Measurements from ENCODE around the gene SLITRK4. TPM values are rescaled to one million over a fixed set of nuclear protein-coding genes. Genes with fewer than 3 reads are reported as not detected.

The SLITRK4 gene
- polyA plus RNA-seq, 1 donor (not counting 4 experiments of a cell fraction or from before 2014, with no cell fraction given), result not detected

DNA sequence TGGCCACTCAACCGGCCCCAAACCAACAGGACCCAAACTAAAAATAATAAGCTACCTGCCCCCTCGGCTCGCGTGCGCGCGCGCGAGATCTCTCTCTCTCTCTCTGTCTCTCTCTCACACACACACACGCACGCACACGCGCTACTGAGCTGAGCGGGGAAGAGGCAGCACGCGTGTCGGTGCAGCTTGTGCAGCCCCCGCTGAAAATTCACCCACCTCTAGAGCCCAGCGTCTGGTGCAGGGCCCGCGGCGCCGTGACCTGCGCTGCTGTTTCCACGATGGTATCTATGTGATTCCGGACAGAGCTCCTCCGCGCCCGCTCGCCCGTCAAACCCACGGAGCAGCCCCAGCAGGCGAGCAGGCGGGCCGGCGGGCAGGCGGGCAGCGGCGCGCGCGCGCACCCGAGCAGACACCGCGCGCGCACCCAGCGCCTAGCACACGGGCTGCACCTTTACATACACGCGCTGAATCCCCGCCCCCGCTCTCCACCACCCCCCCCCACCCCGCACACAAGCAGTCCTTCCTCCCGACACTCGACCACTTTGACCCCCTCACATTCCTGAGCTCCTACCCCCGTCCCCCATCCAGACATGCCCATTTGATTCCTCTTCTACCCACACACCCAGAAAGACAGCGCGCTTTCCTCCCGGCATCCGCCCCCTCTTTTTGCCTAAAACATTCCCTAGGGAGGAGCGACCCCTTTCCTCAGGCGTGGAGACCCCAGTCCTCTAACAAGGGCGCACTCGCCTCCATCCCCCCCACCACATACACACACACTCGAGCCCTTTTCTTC is 1.0 kb downstream of the SLITRK4 start:
- H3K36me3 ChIP-seq (ENCODE audit: control insufficient read depth in 2 of 2, extremely low read depth in 1 of 2, insufficient read depth in 2 of 2, low read length in 2 of 2), result no peaks in the 10 kb centered on the region
- no peaks in the 10 kb centered on the region for H3K9me3 ChIP-seq (ENCODE audit: control insufficient read depth, low read depth, low read length)
- H3K27me3 ChIP-seq (ENCODE audit: control insufficient read depth, extremely low read depth, insufficient read depth, low read length), result peaks cover 17% of the 10 kb centered on the region
- FAIRE-seq, result no peak
- peak overlapping the region; percentile 64 for H3K4me2 ChIP-seq (ENCODE audit: control insufficient read depth, extremely low read depth, insufficient read depth, low read depth, low read length)
- no peak overlapping the region for H3K27ac ChIP-seq (ENCODE audit: control insufficient read depth, insufficient read depth, low read length)
- peak overlapping the region; percentile 12 to 48 (median 27) for H3K4me3 ChIP-seq (ENCODE audit: control insufficient read depth in 2 of 3, extremely low read depth in 1 of 3, insufficient read depth in 2 of 3, low read depth in 1 of 3, low read length in 3 of 3)
- dilution Hi-C loops (cut with MboI; ENCODE audit: extremely low pct_ligation_motif_present, low sequenced_read_pairs), result no loop called here
- no peak for DNase-seq (ENCODE audit: low read depth, low spot score)
- H4K20me1 ChIP-seq (ENCODE audit: control insufficient read depth, extremely low read depth, insufficient read depth, low read length), result no peaks in the 10 kb centered on the region
- no peak for TF ChIP-seq EZH2 (IDR thresholded peaks at IDR 0.05; ENCODE audit: low read length)
- TF ChIP-seq, protein P1, sequence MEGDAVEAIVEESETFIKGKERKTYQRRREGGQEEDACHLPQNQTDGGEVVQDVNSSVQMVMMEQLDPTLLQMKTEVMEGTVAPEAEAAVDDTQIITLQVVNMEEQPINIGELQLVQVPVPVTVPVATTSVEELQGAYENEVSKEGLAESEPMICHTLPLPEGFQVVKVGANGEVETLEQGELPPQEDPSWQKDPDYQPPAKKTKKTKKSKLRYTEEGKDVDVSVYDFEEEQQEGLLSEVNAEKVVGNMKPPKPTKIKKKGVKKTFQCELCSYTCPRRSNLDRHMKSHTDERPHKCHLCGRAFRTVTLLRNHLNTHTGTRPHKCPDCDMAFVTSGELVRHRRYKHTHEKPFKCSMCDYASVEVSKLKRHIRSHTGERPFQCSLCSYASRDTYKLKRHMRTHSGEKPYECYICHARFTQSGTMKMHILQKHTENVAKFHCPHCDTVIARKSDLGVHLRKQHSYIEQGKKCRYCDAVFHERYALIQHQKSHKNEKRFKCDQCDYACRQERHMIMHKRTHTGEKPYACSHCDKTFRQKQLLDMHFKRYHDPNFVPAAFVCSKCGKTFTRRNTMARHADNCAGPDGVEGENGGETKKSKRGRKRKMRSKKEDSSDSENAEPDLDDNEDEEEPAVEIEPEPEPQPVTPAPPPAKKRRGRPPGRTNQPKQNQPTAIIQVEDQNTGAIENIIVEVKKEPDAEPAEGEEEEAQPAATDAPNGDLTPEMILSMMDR (optimal IDR thresholded peaks at IDR 0.05 in 1 of 3, IDR thresholded peaks at IDR 0.05 in 1 of 3, conservative IDR thresholded peaks at IDR 0.05 in 1 of 3; ENCODE audit: extremely low read depth in 1 of 3, insufficient read depth in 2 of 3, low read length in 3 of 3), result no peak
- peak overlapping the region; percentile 53 for H2AFZ ChIP-seq (ENCODE audit: control insufficient read depth, low read length)
- H3K4me1 ChIP-seq (ENCODE audit: control insufficient read depth, extremely low read depth, insufficient read depth, low read length), result peaks cover 2% of the 10 kb centered on the region
- no peaks in the 10 kb centered on the region for H3K9me1 ChIP-seq (ENCODE audit: control insufficient read depth, extremely low read depth, insufficient read depth, low read length)
- H3K79me2 ChIP-seq (ENCODE audit: control insufficient read depth, insufficient read depth, low read length), result no peaks in the 10 kb centered on the region
- no peak overlapping the region for H3K9ac ChIP-seq (ENCODE audit: control insufficient read depth, extremely low read depth, insufficient read depth, low read length)

DNA sequence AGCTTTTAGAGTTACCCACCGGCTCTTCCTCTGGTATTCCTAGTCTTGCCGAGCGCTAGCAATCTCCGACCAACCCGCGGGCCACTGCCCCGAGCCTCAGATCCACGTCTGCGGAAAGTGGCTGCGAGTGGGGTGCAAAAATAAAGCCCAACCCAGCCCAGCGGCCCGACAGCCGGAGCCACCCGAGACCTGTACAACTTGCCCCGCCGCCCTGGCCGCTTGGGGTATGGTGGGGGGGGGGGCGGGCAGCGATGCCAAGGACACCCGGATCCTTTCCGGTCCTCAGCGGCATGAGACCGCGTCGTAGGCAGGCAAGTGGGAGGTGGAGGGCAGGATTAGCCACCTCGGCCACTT is 1.6 kb downstream of the SLITRK4 start:
- dilution Hi-C loops (cut with MboI; ENCODE audit: extremely low pct_ligation_motif_present, low sequenced_read_pairs), result no loop called here
- no peaks in the 10 kb centered on the region for H3K9me3 ChIP-seq (ENCODE audit: control insufficient read depth, low read depth, low read length)
- FAIRE-seq, result no peak

More for the DNA sequence above, 1.6 kb downstream of the SLITRK4 start:
- Histone ChIP-seq H3K36me3 (ENCODE audit: control insufficient read depth in 2 of 2, extremely low read depth in 1 of 2, insufficient read depth in 2 of 2, low read length in 2 of 2) (no peaks in the 10 kb centered on the region), H3K27me3 (ENCODE audit: control insufficient read depth, extremely low read depth, insufficient read depth, low read length) (peaks cover 17% of the 10 kb centered on the region), H3K9ac (ENCODE audit: control insufficient read depth, extremely low read depth, insufficient read depth, low read length) (no peak overlapping the region), H4K20me1 (ENCODE audit: control insufficient read depth, extremely low read depth, insufficient read depth, low read length) (no peaks in the 10 kb centered on the region), H2AFZ (ENCODE audit: control insufficient read depth, low read length) (peak overlapping the region; percentile 53), H3K9me1 (ENCODE audit: control insufficient read depth, extremely low read depth, insufficient read depth, low read length) (no peaks in the 10 kb centered on the region), H3K4me2 (ENCODE audit: control insufficient read depth, extremely low read depth, insufficient read depth, low read depth, low read length) (peak overlapping the region; percentile 64), H3K27ac (ENCODE audit: control insufficient read depth, insufficient read depth, low read length) (no peak overlapping the region), H3K79me2 (ENCODE audit: control insufficient read depth, insufficient read depth, low read length) (no peaks in the 10 kb centered on the region), H3K4me3 (ENCODE audit: control insufficient read depth in 2 of 3, extremely low read depth in 1 of 3, insufficient read depth in 2 of 3, low read depth in 1 of 3, low read length in 3 of 3) (peak overlapping the region in 2 of 3 experiments; percentile 12 to 33), H3K4me1 (ENCODE audit: control insufficient read depth, extremely low read depth, insufficient read depth, low read length) (peaks cover 2% of the 10 kb centered on the region)
- DNase-seq (ENCODE audit: low read depth, low spot score), result no peak
- no peak for TF ChIP-seq EZH2 (IDR thresholded peaks at IDR 0.05; ENCODE audit: low read length)

Measured in keratinocyte (primary cell).